HCT116 (cell line): ENCODE data around the gene BCAN.

Source experiments
- CEBPB ChIP-seq: IDR thresholded peaks from 2 replicates; pipeline ENCODE4 v1.6.1; 2012; ENCODE audit warnings: low read depth
- CTCF ChIP-seq, 3 experiments: fragments of 200-600 bp in 1 of 3; sonication (generic) in 1 of 3; IDR thresholded peaks in 2 of 3; conservative IDR thresholded peaks in 1 of 3; 2 replicates each; pipeline ENCODE4 v1.5.1; 2012 to 2017; ENCODE audit warnings: low read depth in 2 of 3, low read length in 2 of 3, antibody characterized with exemption in 1 of 3, borderline replicate concordance in 1 of 3, control low read depth in 1 of 3, mild to moderate bottlenecking in 1 of 3, mixed read lengths in 1 of 3, mixed run types in 1 of 3, moderate library complexity in 1 of 3; ENCODE audit not compliant: insufficient read depth in 1 of 3
- EZH2phosphoT487 ChIP-seq: fragments of 200-600 bp; IDR thresholded peaks from 2 replicates; pipeline ENCODE4 v1.6.1; 2018; ENCODE audit warnings: antibody characterized with exemption, borderline replicate concordance
- MAX ChIP-seq: IDR thresholded peaks from 2 replicates; pipeline ENCODE4 v1.6.1; 2012
- POLR2A ChIP-seq: IDR thresholded peaks from 2 replicates; pipeline ENCODE4 v1.7.0; 2011; ENCODE audit warnings: borderline replicate concordance; ENCODE audit not compliant: insufficient read depth, insufficient read length; ENCODE audit errors: extremely low read depth
- SP1 ChIP-seq: IDR thresholded peaks from 2 replicates; pipeline ENCODE4 v1.6.1; 2012; ENCODE audit warnings: low read depth
- ZBTB33 ChIP-seq: IDR thresholded peaks from 2 replicates; pipeline ENCODE4 v1.6.1; 2011; ENCODE audit warnings: mild to moderate bottlenecking, low read length, moderate library complexity; ENCODE audit not compliant: insufficient replicate concordance; ENCODE audit errors: extremely low read depth

GRCh38 chr1:156644640-156645039, 2.7 kb downstream of the BCAN start:
- TF ChIP-seq POLR2A (no peak), CEBPB (no peak), CTCF (IDR thresholded peaks at IDR 0.05 in 2 of 3, conservative IDR thresholded peaks at IDR 0.05 in 1 of 3; ENCODE audit: borderline replicate concordance in 1 of 3, insufficient read depth in 1 of 3, low read depth in 2 of 3, low read length in 2 of 3) (no peak), SP1 (no peak), MAX (no peak), ZBTB33 (no peak), EZH2phosphoT487 (no peak)
